ENCODE results near the gene OXT. TPM values are rescaled to one million over a fixed set of nuclear protein-coding genes. Genes with fewer than 3 reads are reported as not detected.

The OXT gene
- total and polyA plus RNA-seq, 8 donors = 0.55 TPM; not detected in 7

- H3K36me3 ChIP-seq = no peaks in the 10 kb centered on the region
- peaks cover 0 to 12% of the 10 kb centered on the region in 2 donors for H3K27me3 ChIP-seq
- no peak for TF ChIP-seq CTCF (IDR thresholded peaks at IDR 0.05)
- intact Hi-C loops (cut with DNase I) = no loop called here
- DNase-seq (no peak), ATAC-seq (no peak)
- no peaks in the 10 kb centered on the region for H3K9me3 ChIP-seq
- H3K4me3 ChIP-seq = no peak overlapping the region
- peaks cover 0 to 8% of the 10 kb centered on the region in 2 donors for H3K4me1 ChIP-seq
- H3K27ac ChIP-seq = no peak overlapping the region
Measured at GRCh38 chr20:3100480-3100879, 29.1 kb downstream of the OXT start.

- H3K4me1 ChIP-seq = peaks cover 0 to 8% of the 10 kb centered on the region in 2 donors
- peaks cover 0 to 8% of the 10 kb centered on the region in 2 donors for H3K27me3 ChIP-seq
- no peaks in the 10 kb centered on the region for H3K9me3 ChIP-seq
- intact Hi-C loops (cut with DNase I) = no loop called here
- H3K4me3 ChIP-seq = no peak overlapping the region
- no peak for ATAC-seq
- no peak for DNase-seq
- no peaks in the 10 kb centered on the region for H3K36me3 ChIP-seq
- H3K27ac ChIP-seq = no peak overlapping the region
- no peak for TF ChIP-seq CTCF (IDR thresholded peaks at IDR 0.05)
Measured at GRCh38 chr20:3101251-3101650, 29.8 kb downstream of the OXT start.

GRCh38 chr20:3101737-3102574 lies 30.5 kb downstream of the OXT start:
- TF ChIP-seq CTCF (IDR thresholded peaks at IDR 0.05) = no peak
- Histone ChIP-seq H3K27ac (no peak overlapping the region), H3K4me1 (peaks cover 0 to 8% of the 10 kb centered on the region in 2 donors), H3K9me3 (no peaks in the 10 kb centered on the region), H3K36me3 (no peaks in the 10 kb centered on the region), H3K4me3 (no peak overlapping the region), H3K27me3 (peaks cover 0 to 8% of the 10 kb centered on the region in 2 donors)
- DNase-seq (no peak), ATAC-seq (no peak)
- intact Hi-C loops (cut with DNase I) = no loop called here

- no peak for TF ChIP-seq CTCF (IDR thresholded peaks at IDR 0.05)
- peaks cover 0 to 4% of the 10 kb centered on the region in 2 donors for H3K36me3 ChIP-seq
- H3K27ac ChIP-seq = no peak overlapping the region
- intact Hi-C loops (cut with DNase I) = no loop called here
- H3K9me3 ChIP-seq = no peaks in the 10 kb centered on the region
- H3K4me1 ChIP-seq = peaks cover 0 to 16% of the 10 kb centered on the region in 2 donors
- peaks cover 0 to 8% of the 10 kb centered on the region in 2 donors for H3K27me3 ChIP-seq
- no peak overlapping the region for H3K4me3 ChIP-seq
- DNase-seq = no peak
- ATAC-seq = no peak
Measured at GRCh38 chr20:3102575-3103368, 31.4 kb downstream of the OXT start.
